Measurements from ENCODE around the gene GNAO1. TPM values are rescaled to one million over a fixed set of nuclear protein-coding genes. Genes with fewer than 3 reads are reported as not detected.

The GNAO1 gene
- total RNA-seq, 1 donor from 2014 or later, result 1.9 TPM

GRCh38 chr16:56226845-56227525 is 35.7 kb downstream of the GNAO1 start:
- peaks cover 18% of the 10 kb centered on the region for H3K4me1 Mint-ChIP-seq
- Histone ChIP-seq H3K79me2 (ENCODE audit: low read depth) (no peaks in the 10 kb centered on the region), H3K4me3 (no peak overlapping the region), H3K4me2 (no peak overlapping the region), H3K36me3 (no peaks in the 10 kb centered on the region), H3K27me3 (no peaks in the 10 kb centered on the region), H2AFZ (replicated peaks) (no peak overlapping the region), H3K27ac (no peak overlapping the region), H3F3A (ENCODE audit: low read depth) (no peaks in the 10 kb centered on the region), H4K20me1 (ENCODE audit: low read depth) (no peaks in the 10 kb centered on the region), H3K4me1 (peaks cover 5% of the 10 kb centered on the region), H3K9ac (no peak overlapping the region), H3K9me3 (ENCODE audit: low read depth) (no peaks in the 10 kb centered on the region)
- no peak for DNase-seq (ENCODE audit: low spot score)
- no peak overlapping the region for H3K4me3 Mint-ChIP-seq
- H3K9me3 Mint-ChIP-seq, result no peaks in the 10 kb centered on the region
- peaks cover 4% of the 10 kb centered on the region for H3K27me3 Mint-ChIP-seq (ENCODE audit: insufficient read depth, low read depth)
- no peaks in the 10 kb centered on the region for H3K36me3 Mint-ChIP-seq
- no peak overlapping the region for H3K27ac Mint-ChIP-seq
- no peak for TF ChIP-seq EZH2 (IDR thresholded peaks at IDR 0.05)
- TF ChIP-seq, protein P1, sequence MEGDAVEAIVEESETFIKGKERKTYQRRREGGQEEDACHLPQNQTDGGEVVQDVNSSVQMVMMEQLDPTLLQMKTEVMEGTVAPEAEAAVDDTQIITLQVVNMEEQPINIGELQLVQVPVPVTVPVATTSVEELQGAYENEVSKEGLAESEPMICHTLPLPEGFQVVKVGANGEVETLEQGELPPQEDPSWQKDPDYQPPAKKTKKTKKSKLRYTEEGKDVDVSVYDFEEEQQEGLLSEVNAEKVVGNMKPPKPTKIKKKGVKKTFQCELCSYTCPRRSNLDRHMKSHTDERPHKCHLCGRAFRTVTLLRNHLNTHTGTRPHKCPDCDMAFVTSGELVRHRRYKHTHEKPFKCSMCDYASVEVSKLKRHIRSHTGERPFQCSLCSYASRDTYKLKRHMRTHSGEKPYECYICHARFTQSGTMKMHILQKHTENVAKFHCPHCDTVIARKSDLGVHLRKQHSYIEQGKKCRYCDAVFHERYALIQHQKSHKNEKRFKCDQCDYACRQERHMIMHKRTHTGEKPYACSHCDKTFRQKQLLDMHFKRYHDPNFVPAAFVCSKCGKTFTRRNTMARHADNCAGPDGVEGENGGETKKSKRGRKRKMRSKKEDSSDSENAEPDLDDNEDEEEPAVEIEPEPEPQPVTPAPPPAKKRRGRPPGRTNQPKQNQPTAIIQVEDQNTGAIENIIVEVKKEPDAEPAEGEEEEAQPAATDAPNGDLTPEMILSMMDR (IDR thresholded peaks at IDR 0.05), result no peak
- no peak for TF ChIP-seq EZH2phosphoT487 (IDR thresholded peaks at IDR 0.05)

GRCh38 chr16:56227936-56228335 is 36.6 kb downstream of the GNAO1 start:
- Histone ChIP-seq H3F3A (ENCODE audit: low read depth) (no peaks in the 10 kb centered on the region), H3K4me3 (no peak overlapping the region), H3K36me3 (no peaks in the 10 kb centered on the region), H3K9ac (no peak overlapping the region), H2AFZ (replicated peaks) (no peak overlapping the region), H3K79me2 (ENCODE audit: low read depth) (no peaks in the 10 kb centered on the region), H3K27me3 (no peaks in the 10 kb centered on the region), H3K4me1 (peaks cover 5% of the 10 kb centered on the region), H4K20me1 (ENCODE audit: low read depth) (no peaks in the 10 kb centered on the region), H3K9me3 (ENCODE audit: low read depth) (no peaks in the 10 kb centered on the region), H3K27ac (no peak overlapping the region), H3K4me2 (no peak overlapping the region)
- Mint-ChIP-seq H3K27ac (no peak overlapping the region), H3K36me3 (no peaks in the 10 kb centered on the region), H3K9me3 (no peaks in the 10 kb centered on the region), H3K27me3 (ENCODE audit: insufficient read depth, low read depth) (peaks cover 4% of the 10 kb centered on the region), H3K4me1 (peaks cover 14% of the 10 kb centered on the region), H3K4me3 (no peak overlapping the region)
- TF ChIP-seq, protein P1 (IDR thresholded peaks at IDR 0.05), result no peak
- TF ChIP-seq EZH2 (IDR thresholded peaks at IDR 0.05), result no peak
- no peak for TF ChIP-seq EZH2phosphoT487 (IDR thresholded peaks at IDR 0.05)
- DNase-seq (ENCODE audit: low spot score), result no peak

GRCh38 chr16:56228476-56228875 is 37.2 kb downstream of the GNAO1 start:
- Histone ChIP-seq H3F3A (ENCODE audit: low read depth) (no peaks in the 10 kb centered on the region), H3K9ac (no peak overlapping the region), H3K36me3 (no peaks in the 10 kb centered on the region), H3K79me2 (ENCODE audit: low read depth) (no peaks in the 10 kb centered on the region), H3K27ac (no peak overlapping the region), H2AFZ (replicated peaks) (no peak overlapping the region), H3K27me3 (no peaks in the 10 kb centered on the region), H3K4me3 (no peak overlapping the region), H3K4me2 (no peak overlapping the region), H4K20me1 (ENCODE audit: low read depth) (no peaks in the 10 kb centered on the region), H3K9me3 (ENCODE audit: low read depth) (no peaks in the 10 kb centered on the region), H3K4me1 (peaks cover 5% of the 10 kb centered on the region)
- DNase-seq (ENCODE audit: low spot score), result no peak
- Mint-ChIP-seq H3K27me3 (ENCODE audit: insufficient read depth, low read depth) (peaks cover 4% of the 10 kb centered on the region), H3K27ac (no peak overlapping the region), H3K36me3 (no peaks in the 10 kb centered on the region), H3K4me3 (no peak overlapping the region), H3K9me3 (no peaks in the 10 kb centered on the region), H3K4me1 (peaks cover 10% of the 10 kb centered on the region)
- TF ChIP-seq EZH2 (IDR thresholded peaks at IDR 0.05) (no peak), EZH2phosphoT487 (IDR thresholded peaks at IDR 0.05) (no peak)
- TF ChIP-seq, protein P1 (IDR thresholded peaks at IDR 0.05), result no peak

Measured in neural progenitor cell (in vitro differentiated cells).